Renal cortex interstitium (tissue), 11 donors: ENCODE data around the gene RNF123. TPM values are rescaled to one million over a fixed set of nuclear protein-coding genes. Genes with fewer than 3 reads are reported as not detected.
"Not testable (repeated sequence)": the region's sequence is repeated elsewhere in the genome, so short reads cannot be mapped to it uniquely, and the experiment has no call there.

Source experiments
- DNase-seq, 11 donors: peaks; one replicate each; pipeline ENCODE4 v3.0.0-alpha.2; 2013; ENCODE audit warnings: low read depth in 9 of 11, low spot score in 4 of 11; ENCODE audit errors: extremely low read depth in 1 of 11
- polyA plus RNA-seq, 3 donors: library from polyadenylated mRNA; unstranded; fragments of 120-200 nt; gene quantifications; one replicate each; pipeline ENCODE4 v1.2.1, GENCODE V29; 2013; ENCODE audit not compliant: insufficient read length in 3 of 3

The RNF123 gene
- polyA plus RNA-seq, 3 donors, result 33.9 to 42.2 (median 38.8) TPM

DNA sequence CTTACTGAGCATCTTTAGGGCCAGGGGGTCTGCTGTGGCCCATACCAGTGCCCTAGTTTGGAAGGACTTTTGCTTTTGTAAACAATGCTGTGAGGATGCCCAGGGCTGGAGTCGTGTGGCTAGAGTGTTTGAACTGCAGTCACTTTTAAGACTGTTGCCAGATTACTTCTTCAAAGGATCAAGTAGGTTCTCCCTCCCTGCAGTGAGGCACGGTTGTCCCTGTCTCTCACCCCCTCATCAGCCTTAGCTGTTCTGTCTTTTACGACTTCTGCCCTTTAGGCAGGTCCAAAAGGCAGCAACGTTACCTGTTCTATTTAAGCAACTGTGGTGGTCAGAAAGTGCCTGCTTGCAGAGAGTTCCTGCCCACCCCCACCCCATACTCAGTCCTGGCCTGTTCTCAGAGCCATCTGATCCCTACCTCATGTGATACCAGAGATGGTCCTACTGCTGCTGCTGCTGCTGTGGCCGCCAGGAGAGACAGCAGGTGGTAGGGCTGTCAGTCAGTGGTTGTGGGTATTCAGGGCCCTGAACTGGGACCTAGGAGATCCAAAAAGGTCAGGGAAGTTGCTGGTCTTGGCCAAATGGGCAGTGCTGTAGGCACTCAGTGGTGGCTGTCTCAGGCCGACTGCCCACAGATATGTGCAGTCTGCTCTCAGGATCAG, 5.2 kb downstream of the RNF123 start:
- not testable (repeated sequence) for DNase-seq

DNA sequence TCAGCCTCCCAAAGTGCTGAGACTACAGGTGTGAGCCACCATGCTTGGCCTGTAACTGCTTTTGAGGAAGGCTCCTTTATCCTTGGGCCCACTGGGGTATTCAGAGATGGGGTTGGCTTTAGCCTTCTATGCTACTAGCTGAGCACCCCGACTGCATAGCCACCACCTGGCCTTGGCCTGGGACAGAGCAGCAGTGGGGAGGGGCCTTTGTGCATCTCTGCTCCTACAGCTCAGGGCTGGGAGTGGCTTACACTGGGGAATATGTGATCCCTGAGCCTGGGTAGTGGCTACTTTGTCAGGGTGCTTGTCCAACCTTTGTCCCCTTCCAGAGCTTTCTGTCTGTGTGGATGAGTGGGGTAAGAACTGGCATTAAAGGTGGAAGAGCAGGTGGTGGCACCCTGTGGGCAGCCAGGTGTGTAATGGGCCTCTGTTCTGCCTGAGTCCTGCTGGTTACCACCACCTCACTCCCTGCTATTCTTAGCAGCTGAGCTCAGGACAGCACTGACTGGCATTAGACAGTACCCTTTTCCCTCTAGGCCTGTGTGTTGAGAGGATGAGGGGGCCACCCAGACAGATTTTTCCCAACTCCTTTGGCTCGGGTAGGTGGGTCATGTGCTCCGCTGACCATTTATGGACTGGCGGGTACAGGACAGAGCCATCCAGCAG, 6.1 kb downstream of the RNF123 start:
- DNase-seq, result not testable (repeated sequence)

DNA sequence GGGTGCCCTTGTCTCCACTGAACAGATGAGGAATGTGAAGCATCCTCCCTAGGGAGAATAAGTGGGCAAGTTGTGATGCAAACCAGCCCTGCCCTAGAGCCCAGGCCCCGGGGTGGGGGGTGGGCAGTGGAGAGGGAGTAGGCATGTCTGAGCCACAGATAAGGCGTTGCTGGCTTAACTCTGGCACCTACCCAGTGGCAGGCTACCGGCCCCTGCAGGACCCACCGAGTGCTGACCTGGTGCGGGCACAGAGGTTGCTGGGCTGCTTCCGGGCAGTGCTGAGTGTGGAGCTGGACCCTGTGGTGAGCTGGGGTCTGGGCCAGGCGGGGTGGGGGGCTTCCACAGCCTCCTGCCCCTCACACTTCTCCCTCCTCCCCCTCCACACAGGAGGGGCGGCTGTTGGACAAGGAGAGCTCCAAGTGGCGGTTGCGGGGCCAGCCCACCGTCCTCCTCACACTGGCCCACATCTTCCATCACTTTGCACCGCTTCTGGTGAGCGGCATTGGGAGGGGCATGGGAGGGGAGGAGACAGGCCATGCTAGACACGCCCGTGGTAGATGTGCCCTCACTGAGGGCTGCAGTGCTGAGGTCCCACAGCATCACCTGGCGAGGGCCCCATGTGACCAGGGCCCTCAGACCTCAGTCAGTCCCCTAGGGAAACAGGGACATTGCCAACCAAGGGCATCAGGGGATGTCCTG, 10.1 kb downstream of the RNF123 start:
- DNase-seq, result no peak

DNA sequence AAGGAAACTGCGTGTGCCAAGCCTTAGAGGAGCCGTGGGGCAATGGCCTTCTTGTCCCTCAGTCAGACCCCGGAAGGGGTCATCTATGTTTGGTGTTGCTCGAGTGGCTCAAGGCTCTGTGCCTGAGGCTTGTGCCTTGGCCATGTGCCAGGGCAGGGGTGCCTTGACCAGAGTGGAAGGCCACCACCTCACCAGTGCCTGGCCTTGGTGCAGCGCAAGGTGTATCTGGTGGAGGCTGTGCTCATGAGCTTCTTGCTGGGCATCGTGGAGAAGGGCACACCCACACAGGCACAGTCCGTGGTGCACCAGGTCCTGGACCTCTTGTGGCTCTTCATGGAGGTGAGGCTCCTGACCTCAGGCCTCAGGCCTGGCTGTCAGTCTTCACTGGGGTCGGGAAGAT, 10.7 kb downstream of the RNF123 start:
- DNase-seq, result no peak

DNA sequence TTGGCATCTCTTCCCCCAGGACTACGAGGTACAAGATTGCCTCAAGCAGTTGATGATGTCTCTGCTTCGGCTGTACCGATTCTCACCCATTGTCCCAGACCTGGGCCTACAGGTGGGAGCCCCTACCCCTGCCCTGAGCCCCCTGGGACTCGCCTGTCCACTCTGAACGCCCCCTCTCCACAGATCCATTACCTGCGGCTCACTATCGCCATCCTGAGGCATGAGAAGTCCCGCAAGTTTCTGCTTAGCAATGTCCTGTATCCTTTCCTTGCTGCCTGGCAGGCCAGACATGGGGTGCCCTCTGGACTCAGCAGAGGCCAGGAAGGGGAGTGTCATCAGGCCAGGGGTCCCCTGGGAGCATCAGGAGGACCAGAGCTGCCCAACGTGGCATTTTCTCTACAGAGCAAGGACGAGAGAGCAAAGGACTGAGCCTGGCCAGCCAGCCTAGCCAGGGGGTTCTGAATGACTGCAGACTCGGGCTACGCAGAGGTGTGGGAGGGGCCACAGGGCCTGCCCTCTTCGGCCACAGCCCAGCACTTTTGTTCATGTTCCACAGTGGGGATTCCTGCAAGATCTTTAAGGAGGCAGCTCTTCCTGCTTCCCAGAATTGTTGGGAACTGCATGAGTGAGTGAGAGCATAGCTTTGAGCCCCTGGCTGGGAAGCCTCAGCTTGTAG, 11.2 kb downstream of the RNF123 start:
- no peak for DNase-seq

DNA sequence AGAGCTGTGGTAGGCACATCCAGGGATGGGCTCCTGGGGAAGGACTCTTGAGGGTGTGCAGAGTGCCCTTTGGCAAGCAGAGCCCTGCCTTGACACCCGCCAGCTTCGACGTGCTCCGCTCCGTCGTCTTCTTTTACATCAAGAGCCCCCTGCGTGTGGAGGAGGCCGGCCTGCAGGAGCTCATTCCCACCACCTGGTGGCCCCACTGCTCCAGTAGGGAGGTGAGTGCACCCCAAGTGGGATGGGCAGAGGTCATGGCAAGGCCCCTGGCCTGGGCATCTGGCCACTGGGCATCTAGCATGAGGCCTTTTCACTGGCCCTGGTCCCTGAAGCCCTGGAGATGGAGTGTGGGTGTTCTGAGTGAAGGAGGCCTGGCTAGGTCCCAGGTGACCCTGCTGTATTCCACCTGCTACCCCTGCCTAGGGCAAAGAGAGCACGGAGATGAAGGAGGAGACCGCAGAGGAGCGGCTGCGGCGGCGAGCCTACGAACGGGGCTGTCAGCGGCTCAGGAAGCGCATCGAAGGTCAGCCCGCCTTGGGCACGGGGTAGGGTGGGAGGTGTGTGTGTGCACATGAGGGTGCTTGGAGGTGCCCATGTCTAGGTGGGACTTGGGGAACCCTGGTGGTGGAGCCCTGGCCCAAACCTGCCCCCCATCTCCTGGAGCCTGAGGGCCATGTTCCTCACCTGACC, 12.2 kb downstream of the RNF123 start:
- DNase-seq, result no peak

DNA sequence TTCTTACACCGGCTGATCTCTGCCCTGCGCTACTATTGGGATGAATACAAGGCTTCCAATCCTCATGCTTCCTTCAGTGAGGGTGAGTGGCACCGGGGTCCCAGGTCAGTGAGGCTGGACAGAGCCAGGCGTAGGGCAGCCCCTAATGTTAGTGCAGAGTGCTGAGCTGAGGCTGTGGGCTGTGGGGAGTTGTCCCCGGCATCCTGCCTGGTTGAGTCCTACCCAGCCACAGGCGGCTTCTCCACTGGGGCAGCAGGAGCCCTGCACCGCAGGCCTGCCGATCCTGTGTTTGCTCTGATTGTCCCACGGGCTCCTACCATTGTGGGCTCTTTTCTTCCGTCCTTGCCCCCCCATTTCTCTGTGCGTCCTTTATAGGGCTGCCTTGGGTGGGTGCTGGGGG, 13.3 kb downstream of the RNF123 start:
- DNase-seq, result no peak

DNA sequence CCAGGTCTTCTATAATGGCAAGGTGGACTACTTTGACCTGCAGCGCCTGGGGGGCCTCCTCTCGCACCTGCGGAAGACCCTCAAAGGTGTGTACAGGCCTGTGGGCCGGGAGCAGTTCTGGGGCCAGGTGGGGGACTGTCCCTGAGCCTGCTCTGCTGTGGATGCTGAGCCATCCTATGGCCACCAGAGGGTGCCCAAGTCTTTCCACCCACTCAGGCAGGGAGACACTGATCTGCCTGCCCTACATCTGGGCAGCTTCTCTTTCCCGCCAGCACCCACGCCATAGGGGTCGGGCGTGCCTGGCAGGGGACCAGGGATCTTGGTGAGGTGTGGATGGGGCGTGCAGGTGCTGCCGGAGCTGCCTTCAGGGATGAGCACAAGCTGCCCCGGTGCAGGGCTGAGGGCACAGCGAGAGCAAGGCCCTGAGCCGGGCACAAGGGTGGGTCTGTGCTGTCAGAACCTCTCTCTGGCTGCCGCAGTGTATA, 14.1 kb downstream of the RNF123 start:
- no peak for DNase-seq

DNA sequence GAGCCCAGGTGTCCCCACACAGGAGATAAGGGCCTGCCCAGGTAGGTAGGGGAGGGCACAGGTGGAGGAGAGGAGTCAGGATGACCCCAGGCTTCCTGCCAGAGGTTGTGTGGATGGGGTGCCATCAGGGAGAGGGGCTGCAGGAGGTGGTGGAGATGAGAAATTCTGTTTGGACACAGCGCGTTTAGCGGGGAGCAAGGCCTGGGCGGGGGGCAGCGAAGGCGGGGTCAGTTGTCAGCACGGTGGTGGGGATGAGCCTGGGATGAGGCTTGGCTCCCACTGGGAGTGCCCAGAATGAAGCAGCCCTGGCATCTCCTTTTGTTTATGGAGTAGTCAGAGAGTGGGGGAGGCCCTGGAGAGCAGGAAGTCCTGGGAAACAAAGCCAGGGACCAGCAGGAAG, 14.6 kb downstream of the RNF123 start:
- no peak for DNase-seq

DNA sequence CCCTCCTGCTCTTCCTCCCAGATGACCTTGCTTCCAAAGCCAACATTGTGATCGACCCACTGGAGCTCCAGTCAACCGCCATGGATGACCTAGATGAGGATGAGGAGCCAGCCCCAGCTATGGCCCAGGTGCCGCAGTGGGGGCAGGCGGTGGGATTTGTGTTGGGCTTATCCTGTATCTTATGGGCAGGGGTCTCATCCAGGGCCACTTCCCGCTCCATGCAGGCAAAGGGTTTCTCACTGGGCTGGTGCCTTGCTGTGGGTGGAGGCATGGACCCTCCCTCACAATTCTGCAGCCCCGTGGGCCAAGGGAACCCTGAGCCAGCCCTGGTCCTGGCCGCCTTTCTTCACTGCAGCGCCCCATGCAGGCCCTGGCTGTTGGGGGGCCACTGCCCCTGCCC, 15.3 kb downstream of the RNF123 start:
- DNase-seq, result no peak

DNA sequence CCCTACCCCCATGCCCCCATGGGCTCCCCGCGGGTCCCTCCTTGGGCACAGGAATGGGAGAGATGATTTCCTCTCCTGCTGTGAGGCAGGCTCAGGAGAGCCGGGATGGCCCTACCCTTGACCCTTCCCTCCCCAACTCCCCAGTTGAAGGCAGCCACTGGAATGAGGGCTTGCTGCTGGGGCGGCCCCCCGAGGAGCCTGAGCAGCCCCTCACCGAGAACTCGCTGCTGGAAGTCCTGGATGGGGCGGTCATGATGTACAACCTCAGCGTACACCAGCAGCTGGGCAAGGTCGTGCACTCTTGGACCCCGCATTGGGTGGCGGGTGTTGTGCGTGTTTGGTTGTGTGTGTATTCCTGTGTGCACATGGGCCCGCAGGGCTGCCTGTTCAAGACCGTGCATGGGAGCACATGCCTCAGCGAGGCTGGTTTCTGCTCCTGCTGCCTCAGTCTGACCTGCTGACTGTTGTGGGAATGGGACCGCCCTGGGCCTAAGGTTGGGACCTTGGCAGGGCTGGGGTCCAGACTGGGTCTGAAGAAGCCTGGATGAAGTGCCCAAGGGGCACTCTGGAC, 16.1 kb downstream of the RNF123 start:
- no peak for DNase-seq

DNA sequence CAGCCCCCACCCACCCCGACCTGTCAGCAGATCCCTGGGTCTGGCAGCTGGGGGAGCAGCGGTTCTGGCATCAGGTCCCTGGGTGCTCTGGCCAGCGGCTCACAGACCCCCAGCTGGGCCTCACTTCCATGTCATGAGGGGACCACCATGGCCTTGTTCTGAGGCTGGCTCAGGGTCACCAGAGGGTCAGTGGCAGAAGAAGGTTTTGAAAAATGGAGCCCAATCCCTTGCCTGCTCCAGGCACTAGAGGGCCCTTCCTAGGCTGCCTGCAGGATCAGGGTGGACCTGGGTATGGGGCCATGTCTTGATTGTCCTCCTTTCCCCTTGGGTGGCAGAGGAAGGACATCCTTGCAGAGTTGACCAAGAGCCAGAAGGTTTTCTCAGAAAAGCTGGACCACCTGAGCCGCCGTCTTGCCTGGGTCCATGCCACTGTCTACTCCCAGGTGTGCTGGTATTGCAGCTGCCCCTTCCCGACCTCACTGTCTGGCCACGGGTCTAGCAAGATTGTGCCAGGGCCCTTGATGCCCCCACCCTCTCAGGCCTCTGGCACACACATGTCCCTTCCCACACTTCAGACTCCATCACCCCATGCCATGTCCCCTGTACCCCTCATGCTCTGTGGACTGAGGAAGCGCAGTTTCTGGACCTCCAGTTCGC, 17.2 kb downstream of the RNF123 start:
- no peak for DNase-seq

DNA sequence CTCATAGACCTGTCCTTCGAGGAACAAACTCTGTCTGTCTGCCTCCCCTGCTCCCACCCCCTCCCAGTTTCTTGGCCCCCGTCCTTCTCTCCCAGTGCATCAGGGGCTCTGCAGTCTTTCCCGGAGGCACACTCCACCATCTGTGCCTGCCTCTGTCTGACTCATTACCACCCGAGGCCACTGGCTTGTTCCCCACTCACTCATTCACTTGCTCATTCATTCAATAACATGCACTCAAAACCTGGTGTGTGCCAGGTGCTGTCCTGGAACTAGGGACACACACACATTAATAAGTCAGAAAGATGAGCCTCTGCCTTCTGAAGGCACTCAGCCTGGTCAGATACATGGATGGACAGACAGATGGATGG, 17.7 kb downstream of the RNF123 start:
- DNase-seq, result no peak

DNA sequence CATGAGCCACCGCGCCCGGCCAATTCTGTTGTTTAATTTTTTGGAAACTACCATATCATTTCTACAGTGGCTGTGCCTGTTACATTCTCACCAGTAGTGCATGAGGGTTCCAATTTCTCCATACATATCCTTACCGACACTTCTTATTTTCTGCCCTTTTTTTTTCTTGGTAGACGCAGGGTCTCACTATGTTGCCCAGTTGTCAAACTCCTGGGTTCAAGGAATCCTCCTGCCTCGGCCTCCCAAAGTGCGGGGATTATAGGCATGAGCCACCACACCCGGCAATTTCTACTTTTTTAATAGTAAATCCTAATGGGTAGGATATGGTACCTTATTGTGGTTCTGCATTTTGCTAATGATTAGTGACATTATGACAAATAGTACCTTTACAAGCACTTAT, 20.5 kb downstream of the RNF123 start:
- DNase-seq, result no peak

DNA sequence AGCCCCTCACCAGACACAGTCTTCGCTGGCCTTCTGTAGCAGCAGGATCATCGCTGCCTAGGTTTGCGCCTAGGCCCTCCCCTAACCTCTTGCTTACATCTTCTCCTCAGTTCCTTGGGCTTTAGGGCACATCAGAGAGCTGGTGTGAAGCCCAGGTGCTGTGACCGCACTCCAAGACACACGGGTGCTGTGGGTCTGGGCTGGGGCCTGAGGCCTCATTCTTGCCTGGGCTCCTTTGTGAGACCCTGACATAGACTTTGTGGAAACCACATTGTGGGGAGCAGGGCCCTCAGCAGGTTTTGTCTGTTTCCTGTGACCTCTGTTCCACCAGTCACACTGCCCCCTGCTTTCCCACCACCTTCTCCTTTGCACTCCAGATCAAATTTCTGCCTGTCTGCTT, 22.1 kb downstream of the RNF123 start:
- DNase-seq, result no peak

DNA sequence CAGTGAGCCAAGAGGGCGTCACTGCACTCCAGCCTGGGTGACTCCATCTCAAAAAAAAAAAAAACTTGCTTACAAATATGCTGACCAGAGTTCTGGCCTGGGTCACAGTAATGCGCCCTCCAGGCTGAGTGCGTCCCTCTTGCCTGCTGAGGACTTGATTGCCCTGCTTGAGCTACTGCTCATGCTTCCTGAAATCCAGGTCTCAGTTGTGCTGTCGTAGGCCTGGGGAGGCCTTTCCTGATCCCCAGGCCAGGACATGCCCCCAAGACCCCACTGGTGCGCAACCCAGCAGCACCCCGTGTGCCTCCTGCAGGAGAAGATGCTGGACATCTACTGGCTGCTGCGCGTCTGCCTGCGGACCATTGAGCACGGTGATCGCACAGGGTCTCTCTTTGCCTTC, 22.8 kb downstream of the RNF123 start:
- DNase-seq, result no peak

DNA sequence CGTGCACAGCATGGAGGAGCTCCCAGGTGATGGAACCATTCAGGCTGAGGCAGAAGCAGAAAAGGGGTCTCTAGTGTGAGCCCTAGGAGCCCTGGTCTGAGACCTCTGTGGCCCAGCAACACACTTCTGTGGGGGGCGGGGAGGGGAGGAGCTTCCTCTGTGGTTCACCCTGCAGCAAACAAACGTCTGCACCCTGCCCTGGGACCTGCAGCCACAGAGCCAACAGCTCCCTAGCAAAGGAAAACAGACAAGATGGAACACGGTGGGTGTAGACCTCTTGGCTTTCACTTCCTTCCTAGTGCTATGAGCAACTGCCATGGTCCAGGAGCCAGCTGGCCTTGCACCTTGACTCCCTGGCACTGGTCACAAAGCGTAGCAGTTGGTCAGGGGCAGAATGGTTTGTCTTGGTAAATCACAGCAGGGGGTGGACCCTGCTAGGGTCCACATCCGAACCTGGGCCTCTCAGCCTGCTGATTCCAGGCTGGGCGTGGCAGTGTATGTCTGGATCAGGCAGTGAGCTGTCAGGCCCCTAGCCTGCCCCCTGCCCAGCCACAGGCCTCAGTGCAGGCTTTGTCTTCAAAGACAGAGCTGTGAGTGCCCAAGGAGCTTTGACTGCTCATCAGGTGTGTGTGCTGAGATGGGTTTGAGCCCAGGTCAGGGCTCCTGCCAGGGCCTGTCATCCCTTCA, 23.4 kb downstream of the RNF123 start:
- no peak for DNase-seq
